Measurements from ENCODE around the gene ZBTB45.
A peak's percentile ranks its signal among the peaks of the same experiment; 100 is the strongest.
"Not testable (repeated sequence)": the region's sequence is repeated elsewhere in the genome, so short reads cannot be mapped to it uniquely, and the experiment has no call there.

Gene ZBTB45

GRCh38 chr19:58514564-58515022, 5.0 kb downstream of the ZBTB45 start:
- no peak for DNase-seq (ENCODE audit: low spot score)

GRCh38 chr19:58513694-58514563, 5.7 kb downstream of the ZBTB45 start:
- TF ChIP-seq CTCF (IDR thresholded peaks at IDR 0.05; ENCODE audit: extremely low read depth, missing control alignments) = peak; percentile 93
- DNase-seq (ENCODE audit: low spot score) = peak; percentile 97

More at GRCh38 chr19:58514564-58515022, 5.0 kb downstream of the ZBTB45 start:
- TF ChIP-seq CTCF (IDR thresholded peaks at IDR 0.05; ENCODE audit: extremely low read depth, missing control alignments) = no peak

GRCh38 chr19:58513213-58513693, 6.4 kb downstream of the ZBTB45 start:
- no peak for DNase-seq (ENCODE audit: low spot score)
- no peak for TF ChIP-seq CTCF (IDR thresholded peaks at IDR 0.05; ENCODE audit: extremely low read depth, missing control alignments)

GRCh38 chr19:58511353-58512208, 8.0 kb downstream of the ZBTB45 start, which contains the start of gene SLC27A5:
Gene SLC27A5 (minus strand): TSS chr19:58511992. CDS start chr19:58511955, 37 bp downstream.
- TF ChIP-seq CTCF (IDR thresholded peaks at IDR 0.05; ENCODE audit: extremely low read depth, missing control alignments) = no peak
- no peak for DNase-seq (ENCODE audit: low spot score)

- no peak for DNase-seq (ENCODE audit: low spot score)
- TF ChIP-seq CTCF (IDR thresholded peaks at IDR 0.05; ENCODE audit: extremely low read depth, missing control alignments) = no peak
These were observed 9.3 kb downstream of the ZBTB45 start for GRCh38 chr19:58510084-58510862.

- no peak for DNase-seq (ENCODE audit: low spot score)
- TF ChIP-seq CTCF (IDR thresholded peaks at IDR 0.05; ENCODE audit: extremely low read depth, missing control alignments) = no peak
These were observed 9.9 kb downstream of the ZBTB45 start for GRCh38 chr19:58509731-58510083.

- not testable (repeated sequence) for DNase-seq (ENCODE audit: low spot score)
These were observed 11.9 kb downstream of the ZBTB45 start for GRCh38 chr19:58507602-58508223.
